Germinal center (tissue), 1 donor: Measurements from ENCODE around the gene ZNF888.
A peak's percentile ranks its signal among the peaks of the same experiment; 100 is the strongest.
"Not testable (repeated sequence)": the region's sequence is repeated elsewhere in the genome, so short reads cannot be mapped to it uniquely, and the experiment has no call there.

Experiments
- DNase-seq: peaks from one replicate; pipeline ENCODE4 v3.0.0; 2012; ENCODE audit warnings: mixed read lengths, low spot score

Gene ZNF888

DNA sequence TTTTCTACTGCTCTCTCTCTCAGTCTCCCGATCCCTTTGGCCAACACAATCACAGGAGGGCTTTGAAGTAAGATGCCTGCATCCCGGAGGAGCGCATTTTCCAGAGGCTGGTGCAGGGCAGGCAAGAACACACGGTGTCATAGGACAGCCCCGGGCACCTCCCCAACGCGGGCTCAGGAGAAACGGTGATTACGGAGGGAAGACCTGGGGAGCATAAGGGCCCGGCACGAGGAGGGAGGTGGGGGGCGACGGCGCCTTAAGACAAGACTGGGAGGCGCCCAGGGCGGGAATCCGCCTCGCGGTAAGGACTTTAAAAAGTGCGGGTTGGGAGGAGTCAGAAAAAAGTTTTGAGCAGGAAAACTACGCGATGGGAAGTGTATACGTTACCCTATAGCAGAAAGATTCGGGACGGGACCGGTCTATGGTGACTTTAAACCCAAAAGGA, 18.7 kb upstream of the ZNF888 start:
- DNase-seq = peak; percentile 5

DNA sequence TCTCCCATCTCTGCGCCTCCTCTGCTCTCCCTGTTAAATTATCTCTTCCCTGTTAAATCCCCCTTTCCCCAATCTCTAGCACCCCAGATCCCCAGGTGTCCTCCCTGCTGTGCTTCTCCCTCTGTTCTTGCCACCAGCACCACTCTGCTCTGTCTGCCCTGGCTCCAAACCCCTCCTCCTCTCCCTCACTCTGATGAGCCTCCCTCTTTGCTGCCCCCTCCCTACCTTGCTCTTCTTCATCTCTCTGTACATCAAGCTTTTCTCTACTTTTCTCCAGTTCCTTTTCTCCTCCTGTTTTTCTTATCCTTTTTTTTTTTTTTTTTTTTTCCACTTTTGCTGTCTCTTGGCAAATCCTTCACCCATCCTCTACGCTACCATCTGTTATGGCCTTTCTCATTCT, 18.3 kb upstream of the ZNF888 start:
- not testable (repeated sequence) for DNase-seq

DNA sequence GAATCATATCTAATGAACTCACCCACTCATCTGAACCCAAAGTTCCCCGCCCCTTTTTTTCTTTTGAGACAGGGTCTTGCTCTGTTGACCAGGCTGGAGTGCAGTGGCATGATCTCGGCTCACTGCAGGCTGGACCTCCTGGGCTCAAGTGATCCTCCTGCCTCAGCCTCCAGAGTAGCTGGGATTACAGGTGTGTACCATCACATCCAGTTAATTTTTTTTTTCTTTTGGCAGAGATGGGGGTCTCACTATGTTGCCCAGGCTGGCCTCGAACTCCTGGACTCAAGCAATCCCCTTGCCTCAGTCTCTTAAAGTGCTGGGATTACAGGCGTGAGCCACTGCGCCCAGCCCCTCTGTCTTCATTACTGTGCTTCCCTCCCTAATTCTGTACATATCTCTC, 17.7 kb upstream of the ZNF888 start:
- not testable (repeated sequence) for DNase-seq

DNA sequence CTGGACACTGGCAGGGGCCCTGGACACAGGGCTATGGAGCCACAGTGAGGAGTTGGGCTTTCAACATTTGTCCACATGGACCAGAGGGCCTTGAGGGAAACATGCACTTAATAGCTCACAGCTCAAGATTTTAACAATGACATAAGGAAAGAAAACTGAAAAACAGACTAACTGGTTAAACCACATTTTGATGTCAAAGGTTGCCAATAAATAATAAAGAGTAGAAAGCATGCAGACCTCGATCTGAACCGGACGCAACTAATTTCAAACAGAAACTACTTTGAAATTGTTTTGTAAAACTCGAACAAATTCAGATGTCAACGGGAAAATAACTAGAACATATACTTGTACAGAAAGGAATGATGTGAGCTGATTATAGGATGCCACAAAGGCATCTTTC, 15.5 kb upstream of the ZNF888 start:
- no peak for DNase-seq

DNA sequence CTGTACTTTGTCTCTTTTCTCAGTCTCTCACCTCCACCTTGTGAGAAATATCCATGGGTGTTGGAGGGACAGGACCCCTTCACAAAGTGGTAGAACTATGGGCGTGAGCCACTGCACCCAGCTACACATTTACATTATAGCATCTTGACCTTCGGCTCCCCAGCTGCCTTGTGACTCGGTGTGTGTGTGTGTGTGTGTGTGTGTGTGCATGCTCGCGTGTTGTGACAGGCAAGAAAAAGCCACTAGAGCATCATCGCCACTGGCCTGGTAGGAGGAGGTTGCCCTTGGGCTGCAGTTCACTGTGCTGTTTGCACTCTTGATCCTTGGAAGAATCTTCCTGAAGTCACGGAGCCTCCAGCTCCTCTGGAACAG, 13.7 kb upstream of the ZNF888 start:
- DNase-seq = no peak

DNA sequence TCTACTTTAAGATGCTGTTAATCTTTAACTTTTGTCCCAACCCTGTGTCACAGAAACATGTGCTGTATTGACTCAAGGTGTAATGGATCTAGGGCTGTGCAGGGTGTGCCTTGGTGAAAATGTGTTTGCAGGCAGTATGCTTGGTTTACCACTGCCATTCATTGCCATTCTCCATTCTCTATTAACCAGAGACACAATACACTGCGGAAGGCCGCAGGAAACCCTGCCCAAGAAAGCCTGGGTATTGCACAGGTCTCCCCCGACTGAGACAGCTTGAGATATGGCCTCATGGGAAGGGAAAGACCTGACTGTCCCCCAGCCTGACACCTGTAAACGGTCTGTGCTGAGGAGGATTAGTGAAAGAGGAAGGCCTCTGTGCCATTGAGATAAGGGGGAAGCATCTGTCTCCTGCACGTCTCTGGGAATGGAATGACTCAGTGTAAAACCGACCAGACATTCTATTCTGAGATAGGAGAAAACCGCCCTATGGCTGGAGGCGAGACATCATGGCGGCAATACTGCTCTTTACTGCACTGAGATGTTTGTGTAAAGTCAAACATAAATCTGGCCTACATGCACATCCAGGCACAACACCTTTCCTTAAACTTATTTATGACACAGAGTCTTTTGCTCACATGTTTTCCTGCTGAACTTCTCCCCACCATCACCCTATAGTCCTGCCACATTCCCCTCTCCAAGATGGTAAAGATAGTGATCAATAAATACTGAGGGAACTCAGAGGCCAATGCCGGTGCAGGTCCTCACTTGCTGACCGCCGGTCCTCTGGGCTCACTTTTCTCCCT, 13.1 kb upstream of the ZNF888 start:
- DNase-seq = no peak

DNA sequence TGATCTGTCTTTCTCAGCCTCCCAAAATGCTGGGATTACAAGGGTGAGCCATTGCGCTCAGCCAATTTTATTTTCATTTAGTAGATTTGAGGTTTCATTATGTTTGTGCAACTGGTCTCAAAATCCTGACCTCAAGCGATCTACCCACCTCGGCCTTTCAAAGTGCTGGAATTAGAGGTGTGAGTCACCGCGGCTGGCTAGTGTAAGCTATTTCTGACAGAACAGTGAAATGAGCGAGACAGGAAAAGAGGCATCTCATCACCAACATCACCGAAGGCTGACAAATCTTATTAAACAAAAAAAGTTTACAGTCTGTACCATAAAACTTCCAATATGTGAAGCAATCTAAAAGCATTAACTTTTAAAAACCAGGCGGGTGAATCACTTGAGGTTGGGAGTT, 12.2 kb upstream of the ZNF888 start:
- DNase-seq = no peak

DNA sequence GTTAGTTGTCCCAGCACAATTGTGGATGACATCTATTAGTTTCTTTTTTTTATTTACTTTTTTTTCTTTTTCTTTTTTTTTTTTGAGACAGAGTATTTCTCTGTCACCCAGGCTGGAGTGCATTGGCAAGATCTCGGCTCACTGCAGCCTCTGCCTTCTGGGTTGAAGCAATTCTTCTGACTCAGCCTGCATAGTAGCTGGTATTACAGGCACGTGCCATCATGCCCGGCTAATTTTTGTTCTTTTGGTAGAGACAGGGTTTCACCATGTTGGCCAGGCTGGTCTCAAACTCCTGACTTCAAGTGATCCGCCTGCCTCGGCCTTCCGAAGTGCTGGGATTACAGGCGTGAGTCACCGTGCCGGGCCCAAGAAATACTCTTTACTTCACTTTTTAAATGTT, 1.4 kb upstream of the ZNF888 start:
- DNase-seq = not testable (repeated sequence)

DNA sequence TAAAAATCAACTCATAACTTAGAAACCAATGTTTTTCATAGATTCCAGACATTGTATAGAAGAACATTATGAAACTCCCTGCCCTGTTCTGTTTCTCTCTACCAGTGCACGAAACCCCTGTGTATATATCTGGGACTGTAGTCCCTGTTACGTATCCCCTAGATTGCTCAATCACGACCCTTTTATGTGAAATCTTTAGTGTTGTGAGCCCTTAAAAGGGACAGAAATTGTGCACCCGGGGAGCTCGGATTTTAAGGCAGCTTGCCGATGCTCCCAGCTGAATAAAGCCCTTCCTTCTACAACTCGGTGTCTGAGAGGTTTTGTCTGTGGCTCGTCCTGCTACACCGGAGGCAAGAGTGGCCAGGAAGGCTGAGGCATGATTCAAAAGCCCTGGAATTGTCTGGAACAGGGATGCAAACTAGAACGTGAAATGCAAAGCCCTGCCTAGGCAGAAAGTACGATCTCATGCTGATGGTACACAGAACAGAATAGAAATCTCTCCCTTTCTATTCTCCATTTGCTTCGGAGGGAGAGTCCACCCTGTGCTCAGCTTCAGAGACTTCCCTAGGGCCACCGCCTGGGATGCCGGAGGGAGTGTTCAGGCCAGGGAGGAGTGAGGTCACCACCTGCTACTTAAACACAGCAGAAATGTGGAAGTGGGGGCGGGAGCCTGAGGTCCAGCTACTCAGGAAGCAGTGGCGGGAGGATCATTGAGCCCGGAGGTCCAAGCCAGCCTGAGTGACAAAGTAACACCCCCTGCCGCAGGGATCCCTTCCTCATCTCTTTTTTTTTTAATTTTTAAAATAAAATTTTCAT, 758 bp upstream of the ZNF888 start:
- no peak for DNase-seq

DNA sequence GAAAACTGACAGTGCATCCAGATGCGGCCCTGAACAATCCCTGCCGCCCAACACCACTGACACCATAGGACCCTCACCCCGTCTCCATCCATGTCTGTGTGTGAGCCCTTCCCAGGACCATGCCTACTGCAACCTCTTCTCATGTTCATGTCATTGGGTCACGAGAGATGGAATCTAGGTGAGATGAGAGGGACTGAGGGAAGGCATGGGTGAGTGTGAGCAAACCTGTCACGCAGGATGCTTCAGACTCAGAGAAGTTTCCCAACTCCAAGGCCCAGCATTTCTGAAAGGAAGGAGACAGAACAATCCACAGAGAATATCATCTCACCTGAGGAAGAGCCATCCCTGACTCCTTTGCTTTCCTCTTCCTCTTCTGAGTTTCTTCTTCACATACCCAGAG, 5.7 kb downstream of the ZNF888 start:
- DNase-seq = no peak

DNA sequence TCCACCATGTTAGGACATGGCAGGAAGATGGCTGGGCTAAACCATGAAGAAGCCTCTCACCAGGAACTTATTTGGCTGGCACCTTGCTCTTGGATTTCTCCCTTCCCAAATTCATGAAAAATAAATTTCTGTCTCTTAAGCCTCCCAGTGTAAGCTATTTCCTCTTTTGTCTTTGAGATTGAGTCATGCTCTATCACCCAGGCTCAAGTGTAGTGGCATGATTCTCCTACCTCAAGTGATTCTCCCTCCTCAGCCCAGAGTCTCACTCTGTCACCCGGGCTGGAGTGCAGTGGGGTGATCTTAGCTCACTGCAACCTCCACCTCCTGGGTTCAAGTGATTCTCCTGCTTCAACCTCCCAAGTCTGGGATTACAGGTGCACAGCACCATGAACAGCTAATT, 12.6 kb downstream of the ZNF888 start:
- DNase-seq = no peak

DNA sequence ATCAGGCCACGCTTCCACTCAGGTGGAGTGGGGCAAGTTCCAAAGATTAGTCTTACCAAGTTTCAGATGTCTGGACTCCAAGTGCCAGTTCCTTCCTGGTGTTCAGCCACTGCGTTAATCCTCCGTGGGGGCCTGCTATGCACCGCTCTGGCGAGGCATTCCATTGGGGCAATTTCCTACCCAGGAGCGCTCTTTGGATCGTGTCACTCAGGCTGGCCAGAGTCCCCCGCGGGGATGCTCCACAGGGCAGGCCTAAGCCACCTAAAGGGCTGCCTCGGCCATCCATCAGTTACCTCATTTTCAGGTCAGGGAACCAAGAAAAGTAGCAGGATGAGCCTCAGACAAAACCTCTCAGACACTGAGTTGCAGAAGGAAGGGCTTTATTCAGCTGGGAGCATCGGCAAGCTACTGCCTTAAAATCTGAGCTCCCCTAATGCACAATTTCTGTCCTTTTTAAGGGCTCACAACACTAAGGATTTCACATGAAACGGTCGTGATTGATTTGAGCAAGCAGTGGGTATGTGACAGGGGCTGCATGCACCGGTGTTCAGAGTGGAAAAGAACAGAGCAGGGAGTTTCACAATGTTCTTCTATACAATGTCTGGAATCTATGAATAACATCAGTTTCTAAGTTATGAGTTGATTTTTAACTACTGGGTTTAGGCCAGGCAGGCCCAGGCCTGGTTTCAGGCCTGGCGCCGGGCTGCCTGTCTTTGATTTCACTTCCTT, 19.0 kb downstream of the ZNF888 start:
- not testable (repeated sequence) for DNase-seq

DNA sequence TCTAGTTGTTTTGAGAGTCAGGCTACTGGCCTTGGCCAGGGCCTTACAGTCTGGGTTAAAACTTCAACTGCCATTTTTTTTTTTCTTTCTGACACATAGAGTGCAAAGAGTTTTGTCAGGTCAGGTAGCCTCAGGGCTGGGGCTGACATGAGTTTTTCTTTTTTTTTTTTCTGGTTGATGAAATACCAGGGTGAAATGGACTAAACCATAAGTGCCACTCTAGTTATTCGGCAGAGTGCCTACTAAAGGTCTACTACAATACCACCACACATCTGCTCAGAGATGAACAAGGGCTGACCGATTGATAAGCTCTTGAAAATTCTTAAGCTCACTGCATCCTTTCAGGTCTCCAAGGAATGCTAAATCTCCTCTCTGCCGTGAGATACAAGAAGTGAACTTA, 21.4 kb downstream of the ZNF888 start:
- no peak for DNase-seq

DNA sequence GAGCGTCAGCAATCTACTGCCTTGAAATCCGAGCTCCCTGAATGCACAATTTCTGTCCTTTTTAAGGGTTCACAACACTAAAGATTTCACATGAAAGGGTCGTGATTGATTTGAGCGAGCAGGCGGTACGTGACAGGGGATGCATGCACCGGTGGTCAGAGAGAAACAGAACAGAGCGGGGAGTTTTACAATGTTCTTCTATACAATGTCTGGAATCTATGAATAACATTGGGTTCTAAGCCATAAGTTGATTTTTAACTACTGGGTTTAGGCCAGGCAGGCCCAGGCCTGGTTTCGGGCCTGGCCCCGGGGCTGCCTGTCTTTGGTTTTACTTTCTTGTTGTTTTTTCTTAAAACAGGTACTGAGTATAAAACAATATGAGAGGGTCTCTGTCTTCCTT, 24.6 kb downstream of the ZNF888 start:
- DNase-seq = not testable (repeated sequence)

DNA sequence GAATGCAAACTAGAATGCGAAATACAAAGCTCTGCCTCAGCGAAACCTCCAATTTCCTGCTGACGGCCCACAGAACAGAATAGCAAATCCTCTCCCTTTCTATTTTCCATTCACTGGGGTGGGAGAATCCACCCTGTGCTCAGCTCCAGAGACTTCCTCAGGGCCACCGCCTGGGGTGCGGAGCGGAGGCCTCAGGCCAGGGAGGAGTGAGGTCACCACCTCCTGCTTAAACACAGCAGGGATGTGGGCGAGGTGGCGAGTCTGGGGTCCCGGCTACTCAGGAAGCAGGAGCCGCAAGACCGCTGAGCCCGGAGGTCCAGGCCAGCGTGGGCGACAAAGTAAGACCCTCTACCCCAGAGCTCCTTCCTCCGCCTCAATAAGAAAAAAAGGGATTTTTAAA, 25.1 kb downstream of the ZNF888 start:
- DNase-seq = no peak

DNA sequence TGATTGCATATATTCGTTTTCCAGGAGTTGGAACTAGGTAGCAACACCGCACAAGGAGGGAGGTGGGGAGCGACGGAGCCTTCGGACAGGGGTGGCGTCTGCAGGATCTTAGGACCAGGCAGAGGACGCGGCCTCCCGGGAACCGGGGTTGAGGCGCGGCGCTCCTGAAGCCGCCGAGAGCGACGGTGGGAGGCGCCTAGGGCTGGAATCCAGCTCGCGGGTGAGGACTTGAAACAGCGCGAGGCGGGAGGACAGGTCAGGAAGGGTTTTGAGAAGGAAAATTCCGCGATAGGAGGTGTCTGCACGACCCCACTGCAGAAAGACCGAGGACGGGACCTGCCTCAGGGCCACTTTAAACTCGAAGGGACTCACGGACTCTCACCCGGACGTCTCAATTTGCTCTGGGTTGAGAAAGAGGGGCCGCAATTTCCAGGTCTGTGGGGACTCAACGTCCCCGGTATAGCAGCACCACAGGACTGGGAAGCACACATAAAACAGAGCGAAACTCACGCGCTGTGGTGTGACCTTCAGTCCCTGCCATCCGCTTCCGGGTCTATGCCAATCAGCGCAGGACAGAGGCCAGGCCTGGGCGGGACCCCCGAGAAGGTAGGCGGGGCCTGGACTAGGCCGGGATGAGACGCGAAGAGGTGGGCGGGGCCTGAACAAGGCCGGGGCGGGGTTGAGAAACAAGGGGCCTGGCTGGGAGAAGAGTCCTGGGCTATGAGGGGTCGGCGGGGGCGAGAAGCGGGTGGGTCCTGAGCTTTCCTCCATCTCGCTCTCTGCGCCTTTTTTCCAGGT, 25.9 kb downstream of the ZNF888 start, which contains the start of gene ZNF320:
Gene ZNF320 (minus strand): TSS at position 498 of the 798 bp plus-strand sequence. CDS start 7,380 bp downstream, outside the sequence.
- DNase-seq = peak; percentile 98

DNA sequence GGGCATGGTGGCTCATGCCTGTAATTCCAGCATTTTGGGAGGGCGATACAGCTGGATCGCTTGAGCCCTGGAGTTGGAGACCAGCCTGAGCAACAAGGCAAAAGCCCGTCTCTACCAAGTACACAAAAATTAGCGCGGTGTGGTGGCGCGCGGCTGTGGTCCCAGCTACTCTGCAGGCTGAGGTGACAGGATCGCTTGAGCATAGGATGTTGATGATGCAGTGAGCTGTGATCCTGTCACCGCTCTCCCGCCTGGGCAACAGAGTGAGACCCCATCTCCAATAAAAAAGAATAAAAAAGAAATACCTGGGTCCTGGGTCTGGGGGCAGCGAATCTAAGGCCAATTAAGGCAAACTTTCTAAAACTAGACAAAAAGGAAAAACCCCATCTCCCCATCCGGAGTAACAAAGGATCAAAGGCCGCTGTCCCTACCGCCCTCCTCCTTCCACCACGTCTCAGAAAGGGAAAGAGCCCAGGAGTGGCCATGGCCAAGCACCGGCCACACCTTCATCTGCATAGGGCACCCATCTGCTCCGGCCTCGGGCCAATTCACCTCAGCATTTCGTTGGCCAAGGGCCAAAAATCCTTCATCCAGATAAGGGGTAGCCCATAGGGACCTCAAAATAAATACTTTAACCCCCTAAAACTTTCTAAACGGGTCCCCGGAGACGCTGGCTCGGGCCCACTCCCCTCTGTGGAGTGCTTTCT, 26.6 kb downstream of the ZNF888 start:
- peak; percentile 8 for DNase-seq

DNA sequence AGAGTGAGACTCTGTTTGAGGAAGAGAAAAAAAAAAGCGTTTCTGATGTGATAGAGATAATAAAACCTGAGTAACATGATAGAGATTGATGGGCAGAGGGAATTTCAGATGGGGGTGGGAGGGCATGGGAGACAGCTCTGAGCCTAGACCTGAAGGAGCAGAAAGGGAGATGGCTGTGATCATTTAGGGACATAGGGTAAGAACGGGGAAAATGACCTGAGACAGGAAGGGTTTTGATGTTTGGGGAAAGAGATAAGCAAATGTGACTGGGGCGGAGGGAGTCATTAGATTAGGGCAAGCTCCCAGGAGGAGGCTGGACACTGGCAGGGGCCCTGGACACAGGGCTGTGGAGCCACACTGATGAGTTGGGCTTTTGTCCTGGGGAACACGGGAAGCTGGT, 31.9 kb downstream of the ZNF888 start:
- no peak for DNase-seq

DNA sequence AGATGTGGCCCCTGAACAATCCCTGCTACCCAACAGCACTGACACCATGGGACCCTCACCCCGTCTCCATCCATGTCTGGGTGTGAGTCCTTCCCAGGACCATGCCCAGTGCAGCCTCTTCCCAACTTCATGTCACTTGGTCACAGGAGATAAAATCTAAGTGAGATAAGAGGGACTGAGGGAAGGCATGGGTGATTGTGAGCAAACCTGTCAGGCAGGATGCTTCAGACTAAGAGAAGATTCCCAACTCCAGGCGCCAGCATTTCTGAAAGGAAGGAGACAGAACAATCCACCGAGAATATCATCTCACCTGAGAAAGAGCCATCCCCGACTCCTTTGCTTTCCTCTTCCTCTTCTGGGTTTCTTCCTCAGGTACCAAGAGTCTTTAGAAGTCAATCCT, 33.3 kb downstream of the ZNF888 start:
- no peak for DNase-seq

DNA sequence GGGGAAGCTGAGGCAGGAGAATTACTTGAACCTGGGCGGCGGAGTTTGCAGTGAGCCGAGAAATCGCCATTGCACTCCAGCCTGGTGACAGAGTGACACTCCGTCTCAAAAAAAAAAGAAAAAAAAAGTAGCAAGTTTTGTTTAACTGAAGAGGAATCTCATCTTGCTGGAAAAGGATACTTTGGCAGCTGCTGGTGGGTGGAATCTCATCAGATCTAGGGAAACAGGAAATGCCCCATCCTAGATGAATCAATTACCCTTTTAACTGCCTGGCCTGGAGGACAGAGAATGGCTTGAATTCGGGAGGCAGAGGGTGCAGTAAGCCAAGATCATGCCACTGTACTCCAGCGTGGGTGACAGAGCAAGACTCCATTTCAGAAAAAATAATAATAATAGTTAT, 34.2 kb downstream of the ZNF888 start:
- DNase-seq = no peak

DNA sequence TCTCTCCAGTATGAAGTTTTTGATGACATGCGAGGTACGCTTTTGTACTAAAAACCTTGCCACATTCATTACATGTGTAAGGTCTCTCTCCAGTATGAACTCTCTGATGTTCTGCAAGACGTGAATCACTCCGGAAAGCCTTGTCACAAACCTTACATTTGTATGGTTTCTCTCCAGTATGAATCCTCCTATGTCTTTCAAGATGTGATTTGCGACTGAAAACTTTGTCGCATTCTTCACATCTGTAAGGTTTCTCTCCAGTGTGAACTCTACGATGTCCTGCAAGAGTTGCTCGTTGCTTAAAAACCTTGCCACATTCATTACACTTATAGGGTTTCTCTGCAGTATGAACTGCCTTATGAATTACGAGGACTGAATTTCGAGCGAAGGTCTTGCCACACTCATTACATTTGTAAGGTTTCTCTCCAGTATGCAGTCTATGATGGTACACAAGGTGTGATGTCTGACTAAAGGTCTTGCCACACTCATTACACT, 42.3 kb downstream of the ZNF888 start:
- no peak for DNase-seq
